Measurements from ENCODE around the gene DLEU7. TPM values are rescaled to one million over a fixed set of nuclear protein-coding genes. Genes with fewer than 3 reads are reported as not detected.

Gene DLEU7
- total RNA-seq, 1 experiment from 2014 or later: not detected

GRCh38 chr13:50783717-50784290 lies 59.7 kb downstream of the DLEU7 start:
- POLR2A ChIA-PET: interaction anchor here (1.2 kb wide), 1 partner anchor 52 kb away, joined by 3 read pairs; no protein-coding TSS in a partner anchor
- Mint-ChIP-seq H3K4me1 (ENCODE audit: insufficient read depth, unreplicated experiment) (no peaks in the 10 kb centered on the region), H3K36me3 (ENCODE audit: insufficient read depth, unreplicated experiment) (no peaks in the 10 kb centered on the region), H3K4me3 (ENCODE audit: unreplicated experiment) (no peak overlapping the region), H3K27ac (ENCODE audit: low read depth, unreplicated experiment) (no peak overlapping the region), H3K27me3 (ENCODE audit: insufficient read depth, unreplicated experiment) (peaks cover 23% of the 10 kb centered on the region), H3K9me3 (ENCODE audit: unreplicated experiment) (no peaks in the 10 kb centered on the region)
- BruUV-seq (replicated peaks): no TSS peak
- DNase-seq (ENCODE audit: unreplicated experiment): no peak
- CTCF ChIA-PET: interaction anchor here (0.5 to 1.5 kb wide), 5 partner anchors 16 to 324 kb away, joined by 3 to 6 read pairs (median 3); no protein-coding TSS in a partner anchor
- intact Hi-C loops (cut with micrococcal nuclease): no loop called here
- no peak for TF ChIP-seq CTCF (IDR thresholded peaks at IDR 0.05; ENCODE audit: unreplicated experiment)

GRCh38 chr13:50783066-50783465 lies 60.4 kb downstream of the DLEU7 start:
- ChIA-PET CTCF (interaction anchor here (0.6 to 0.9 kb wide), 3 partner anchors 17 to 323 kb away, joined by 3 read pairs; no protein-coding TSS in a partner anchor), POLR2A (interaction anchor here (1.2 kb wide), 1 partner anchor 51 kb away, joined by 3 read pairs; no protein-coding TSS in a partner anchor)
- no peak for TF ChIP-seq CTCF (IDR thresholded peaks at IDR 0.05; ENCODE audit: unreplicated experiment)
- no peaks in the 10 kb centered on the region for H3K4me1 Mint-ChIP-seq (ENCODE audit: insufficient read depth, unreplicated experiment)
- no peaks in the 10 kb centered on the region for H3K9me3 Mint-ChIP-seq (ENCODE audit: unreplicated experiment)
- intact Hi-C loops (cut with micrococcal nuclease): no loop called here
- no peak overlapping the region for H3K4me3 Mint-ChIP-seq (ENCODE audit: unreplicated experiment)
- no peaks in the 10 kb centered on the region for H3K36me3 Mint-ChIP-seq (ENCODE audit: insufficient read depth, unreplicated experiment)
- no peak for DNase-seq (ENCODE audit: unreplicated experiment)
- peaks cover 23% of the 10 kb centered on the region for H3K27me3 Mint-ChIP-seq (ENCODE audit: insufficient read depth, unreplicated experiment)
- BruUV-seq (replicated peaks): no TSS peak
- no peak overlapping the region for H3K27ac Mint-ChIP-seq (ENCODE audit: low read depth, unreplicated experiment)

GRCh38 chr13:50780201-50781015 lies 63.1 kb downstream of the DLEU7 start:
- ChIA-PET POLR2A (no interaction called here), CTCF (interaction anchor here (0.6 kb wide), 1 partner anchor 678 kb away, joined by 3 read pairs; no protein-coding TSS in a partner anchor)
- peaks cover 23% of the 10 kb centered on the region for H3K27me3 Mint-ChIP-seq (ENCODE audit: insufficient read depth, unreplicated experiment)
- no peaks in the 10 kb centered on the region for H3K4me1 Mint-ChIP-seq (ENCODE audit: insufficient read depth, unreplicated experiment)
- intact Hi-C loops (cut with micrococcal nuclease): no loop called here
- no peaks in the 10 kb centered on the region for H3K9me3 Mint-ChIP-seq (ENCODE audit: unreplicated experiment)
- no peak for DNase-seq (ENCODE audit: unreplicated experiment)
- no peak for TF ChIP-seq CTCF (IDR thresholded peaks at IDR 0.05; ENCODE audit: unreplicated experiment)
- no peak overlapping the region for H3K4me3 Mint-ChIP-seq (ENCODE audit: unreplicated experiment)
- H3K36me3 Mint-ChIP-seq (ENCODE audit: insufficient read depth, unreplicated experiment): no peaks in the 10 kb centered on the region
- no peak overlapping the region for H3K27ac Mint-ChIP-seq (ENCODE audit: low read depth, unreplicated experiment)
- BruUV-seq (replicated peaks): no TSS peak

GRCh38 chr13:50779443-50780200 lies 63.9 kb downstream of the DLEU7 start:
- H3K9me3 Mint-ChIP-seq (ENCODE audit: unreplicated experiment): peaks cover 4% of the 10 kb centered on the region
- BruUV-seq (replicated peaks): no TSS peak
- no peaks in the 10 kb centered on the region for H3K4me1 Mint-ChIP-seq (ENCODE audit: insufficient read depth, unreplicated experiment)
- intact Hi-C loops (cut with micrococcal nuclease): no loop called here
- ChIA-PET POLR2A (no interaction called here), CTCF (interaction anchor here (0.6 kb wide), 1 partner anchor 677 kb away, joined by 3 read pairs; no protein-coding TSS in a partner anchor)
- H3K27me3 Mint-ChIP-seq (ENCODE audit: insufficient read depth, unreplicated experiment): peaks cover 23% of the 10 kb centered on the region
- no peak for DNase-seq (ENCODE audit: unreplicated experiment)
- H3K27ac Mint-ChIP-seq (ENCODE audit: low read depth, unreplicated experiment): no peak overlapping the region
- H3K36me3 Mint-ChIP-seq (ENCODE audit: insufficient read depth, unreplicated experiment): no peaks in the 10 kb centered on the region
- no peak for TF ChIP-seq CTCF (IDR thresholded peaks at IDR 0.05; ENCODE audit: unreplicated experiment)
- H3K4me3 Mint-ChIP-seq (ENCODE audit: unreplicated experiment): no peak overlapping the region
